BLaER1 (cell line): ENCODE results near the gene PARD3.

ENCODE experiments used
- H3K27ac ChIP-seq: shearing (Covaris generic); formaldehyde crosslinking; 2 replicates; pipeline ENCODE4 v1.8.1; 2022
- H3K27me3 ChIP-seq: shearing (Covaris generic); formaldehyde crosslinking; 2 replicates; pipeline ENCODE4 v1.8.1; 2022
- H3K36me3 ChIP-seq: shearing (Covaris generic); formaldehyde crosslinking; 2 replicates; pipeline ENCODE4 v1.8.1; 2022
- H3K4me1 ChIP-seq: shearing (Covaris generic); formaldehyde crosslinking; 2 replicates; pipeline ENCODE4 v1.8.1; 2022
- H3K4me2 ChIP-seq: shearing (Covaris generic); formaldehyde crosslinking; 2 replicates; pipeline ENCODE4 v1.8.1; 2022
- H3K4me3 ChIP-seq: shearing (Covaris generic); formaldehyde crosslinking; 2 replicates; pipeline ENCODE4 v1.8.1; 2022
- H3K9ac ChIP-seq: shearing (Covaris generic); formaldehyde crosslinking; 2 replicates; pipeline ENCODE4 v1.8.1; 2022
- H3K9me3 ChIP-seq: shearing (Covaris generic); formaldehyde crosslinking; 2 replicates; pipeline ENCODE4 v1.8.1; 2022
- H4K20me1 ChIP-seq: shearing (Covaris generic); formaldehyde crosslinking; 2 replicates; pipeline ENCODE4 v1.8.1; 2022
- Cebpa-rat ChIP-seq: shearing (Covaris generic); IDR thresholded peaks from 2 replicates; pipeline ENCODE4 v1.8.1; 2022

The PARD3 gene

GRCh38 chr10:34825414-34825813 lies 10.3 kb upstream of the PARD3 start:
- Histone ChIP-seq H3K9ac (no peak overlapping the region), H3K27ac (no peak overlapping the region), H3K9me3 (no peaks in the 10 kb centered on the region), H3K4me1 (peaks cover 13% of the 10 kb centered on the region), H4K20me1 (no peaks in the 10 kb centered on the region), H3K4me2 (no peak overlapping the region), H3K27me3 (no peaks in the 10 kb centered on the region), H3K36me3 (no peaks in the 10 kb centered on the region), H3K4me3 (no peak overlapping the region)
- TF ChIP-seq Cebpa-rat, result no peak

- Histone ChIP-seq H3K9ac (no peak overlapping the region), H3K27me3 (no peaks in the 10 kb centered on the region), H3K4me2 (no peak overlapping the region), H3K9me3 (no peaks in the 10 kb centered on the region), H3K27ac (no peak overlapping the region), H3K4me1 (peaks cover 8% of the 10 kb centered on the region), H3K4me3 (no peak overlapping the region), H3K36me3 (no peaks in the 10 kb centered on the region), H4K20me1 (no peaks in the 10 kb centered on the region)
- TF ChIP-seq Cebpa-rat, result no peak
Observed at GRCh38 chr10:34824870-34825269, 9.8 kb upstream of the PARD3 start.

GRCh38 chr10:34821587-34822585 lies 6.8 kb upstream of the PARD3 start:
- no peak overlapping the region for H3K27ac ChIP-seq

GRCh38 chr10:34817586-34817985 lies 2.5 kb upstream of the PARD3 start:
- TF ChIP-seq Cebpa-rat, result no peak
- peaks cover 18% of the 10 kb centered on the region for H4K20me1 ChIP-seq

More at GRCh38 chr10:34821587-34822585, 6.8 kb upstream of the PARD3 start:
- Histone ChIP-seq H3K4me3 (no peak overlapping the region), H3K27me3 (peaks cover 7% of the 10 kb centered on the region; the same call in 1 of the 2 replicates), H3K4me1 (peaks cover 2% of the 10 kb centered on the region; the same call in 1 of the 2 replicates), H3K9ac (no peak overlapping the region), H4K20me1 (no peaks in the 10 kb centered on the region), H3K36me3 (no peaks in the 10 kb centered on the region), H3K4me2 (no peak overlapping the region), H3K9me3 (no peaks in the 10 kb centered on the region)
- no peak for TF ChIP-seq Cebpa-rat

GRCh38 chr10:34817054-34817453 lies 2.0 kb upstream of the PARD3 start:
- Histone ChIP-seq H3K9ac (no peak overlapping the region), H3K9me3 (no peaks in the 10 kb centered on the region), H4K20me1 (peaks cover 24% of the 10 kb centered on the region), H3K4me2 (no peak overlapping the region; the same call in 1 of the 2 replicates), H3K4me1 (peaks cover 33% of the 10 kb centered on the region), H3K36me3 (no peaks in the 10 kb centered on the region), H3K27ac (no peak overlapping the region), H3K27me3 (peaks cover 20% of the 10 kb centered on the region), H3K4me3 (no peak overlapping the region)
- no peak for TF ChIP-seq Cebpa-rat

More at GRCh38 chr10:34817586-34817985, 2.5 kb upstream of the PARD3 start:
- Histone ChIP-seq H3K4me1 (peaks cover 27% of the 10 kb centered on the region), H3K27me3 (peaks cover 20% of the 10 kb centered on the region), H3K36me3 (no peaks in the 10 kb centered on the region), H3K27ac (no peak overlapping the region), H3K9me3 (no peaks in the 10 kb centered on the region), H3K9ac (no peak overlapping the region), H3K4me3 (no peak overlapping the region), H3K4me2 (no peak overlapping the region)

- no peaks in the 10 kb centered on the region for H3K36me3 ChIP-seq
- H4K20me1 ChIP-seq, result peaks cover 29% of the 10 kb centered on the region
- peak overlapping the region; percentile 87 for H3K4me2 ChIP-seq
- no peaks in the 10 kb centered on the region for H3K9me3 ChIP-seq
- H3K27me3 ChIP-seq, result peaks cover 20% of the 10 kb centered on the region
- no peak overlapping the region for H3K27ac ChIP-seq
- no peak overlapping the region for H3K9ac ChIP-seq
- peaks cover 38% of the 10 kb centered on the region for H3K4me1 ChIP-seq
- peak overlapping the region; percentile 96 for H3K4me3 ChIP-seq
- no peak for TF ChIP-seq Cebpa-rat
Observed at GRCh38 chr10:34816501-34817002, 1.5 kb upstream of the PARD3 start.

- Histone ChIP-seq H3K27ac (no peak overlapping the region), H4K20me1 (peaks cover 33% of the 10 kb centered on the region)
Observed at GRCh38 chr10:34816085-34816496, 995 bp upstream of the PARD3 start.

GRCh38 chr10:34814913-34815184 lies 247 bp downstream of the PARD3 start:
- H3K4me3 ChIP-seq, result peak overlapping the region; percentile 96
- TF ChIP-seq Cebpa-rat, result no peak
- peak overlapping the region; percentile 44; the same call in 1 of the 2 replicates for H3K4me2 ChIP-seq
- peak overlapping the region; percentile 93 for H3K27ac ChIP-seq
- H4K20me1 ChIP-seq, result peaks cover 46% of the 10 kb centered on the region
- H3K4me1 ChIP-seq, result peaks cover 55% of the 10 kb centered on the region
- no peaks in the 10 kb centered on the region for H3K9me3 ChIP-seq
- H3K36me3 ChIP-seq, result no peaks in the 10 kb centered on the region
- H3K27me3 ChIP-seq, result peaks cover 20% of the 10 kb centered on the region
- H3K9ac ChIP-seq, result peak overlapping the region; percentile 93

More at GRCh38 chr10:34816085-34816496, 995 bp upstream of the PARD3 start:
- no peak for TF ChIP-seq Cebpa-rat
- no peaks in the 10 kb centered on the region for H3K9me3 ChIP-seq
- no peaks in the 10 kb centered on the region for H3K36me3 ChIP-seq
- peak overlapping the region; percentile 96 for H3K4me3 ChIP-seq
- peak overlapping the region; percentile 87 for H3K4me2 ChIP-seq
- peak overlapping the region; percentile 64 for H3K9ac ChIP-seq
- peaks cover 42% of the 10 kb centered on the region for H3K4me1 ChIP-seq
- H3K27me3 ChIP-seq, result peaks cover 20% of the 10 kb centered on the region

- H3K9ac ChIP-seq, result peak overlapping the region; percentile 93
- H3K9me3 ChIP-seq, result no peaks in the 10 kb centered on the region
- peak overlapping the region; percentile 93 for H3K27ac ChIP-seq
- peak overlapping the region; percentile 96 for H3K4me2 ChIP-seq
- peak overlapping the region; percentile 96 for H3K4me3 ChIP-seq
- peaks cover 20% of the 10 kb centered on the region for H3K27me3 ChIP-seq
- peaks cover 51% of the 10 kb centered on the region for H4K20me1 ChIP-seq
- TF ChIP-seq Cebpa-rat, result no peak
- no peaks in the 10 kb centered on the region for H3K36me3 ChIP-seq
- H3K4me1 ChIP-seq, result peaks cover 60% of the 10 kb centered on the region
Observed at GRCh38 chr10:34814223-34814912, 728 bp downstream of the PARD3 start.
